ENCODE measurements around the gene ELF4.
A peak's percentile ranks its signal among the peaks of the same experiment; 100 is the strongest.
"Not testable (repeated sequence)": the region's sequence is repeated elsewhere in the genome, so short reads cannot be mapped to it uniquely, and the experiment has no call there.

The ELF4 gene

GRCh38 chrX:130120746-130121504, 10.6 kb upstream of the ELF4 start:
- TF ChIP-seq CTCF (IDR thresholded peaks at IDR 0.05; ENCODE audit: low read depth, low read length): no peak; the same call in 1 of the 2 replicates
- 0 out of 2 replicates have a peak overlapping the region, but pooled peaks have one; percentile 34 for H3K4me3 ChIP-seq (ENCODE audit: low read depth, low read length)

GRCh38 chrX:130120321-130120731, 10.0 kb upstream of the ELF4 start:
- TF ChIP-seq CTCF (IDR thresholded peaks at IDR 0.05; ENCODE audit: low read depth, low read length): no peak
- no peak overlapping the region for H3K4me3 ChIP-seq (ENCODE audit: low read depth, low read length)

GRCh38 chrX:130119312-130119898, 9.1 kb upstream of the ELF4 start:
- H3K4me3 ChIP-seq (ENCODE audit: low read depth, low read length): peak overlapping the region; percentile 50

GRCh38 chrX:130118441-130119311, 8.4 kb upstream of the ELF4 start:
- TF ChIP-seq CTCF (IDR thresholded peaks at IDR 0.05; ENCODE audit: low read depth, low read length): no peak
- H3K4me3 ChIP-seq (ENCODE audit: low read depth, low read length): peak overlapping the region; percentile 50

More at GRCh38 chrX:130119312-130119898, 9.1 kb upstream of the ELF4 start:
- no peak for TF ChIP-seq CTCF (IDR thresholded peaks at IDR 0.05; ENCODE audit: low read depth, low read length)

- no peak overlapping the region for H3K4me3 ChIP-seq (ENCODE audit: low read depth, low read length)
- no peak for TF ChIP-seq CTCF (IDR thresholded peaks at IDR 0.05; ENCODE audit: low read depth, low read length)
Observed at GRCh38 chrX:130117166-130117565, 6.9 kb upstream of the ELF4 start.

GRCh38 chrX:130115119-130115885, 5.0 kb upstream of the ELF4 start:
- H3K4me3 ChIP-seq (ENCODE audit: low read depth, low read length): not testable (repeated sequence)

GRCh38 chrX:130114141-130114588, 3.9 kb upstream of the ELF4 start:
- TF ChIP-seq CTCF (IDR thresholded peaks at IDR 0.05; ENCODE audit: low read depth, low read length): no peak

More at GRCh38 chrX:130114141-130114588, 3.9 kb upstream of the ELF4 start:
- H3K4me3 ChIP-seq (ENCODE audit: low read depth, low read length): no peak overlapping the region

Data from WI38 (cell line).